GM18511 (cell line): Measurements from ENCODE around the gene ARHGAP11B.
"Not testable (repeated sequence)": the region's sequence is repeated elsewhere in the genome, so short reads cannot be mapped to it uniquely, and the experiment has no call there.

Source experiments
- ATAC-seq: cut with Tn5 transposase; IDR thresholded peaks from one replicate; pipeline ENCODE4 v1.9.1; 2021; ENCODE audit warnings: mild to moderate bottlenecking, moderate library complexity; ENCODE audit not compliant: unreplicated experiment

ARHGAP11B gene

GRCh38 chr15:30625436-30626193 is at the start of gene ARHGAP11B:
ARHGAP11B (plus strand) TSS chr15:30626128.
- peak; percentile 94 for ATAC-seq

- not testable (repeated sequence) for ATAC-seq
These were observed 46.4 kb upstream of the ARHGAP11B start for GRCh38 chr15:30579394-30579970.

GRCh38 chr15:30580716-30581115 is 45.2 kb upstream of the ARHGAP11B start:
- not testable (repeated sequence) for ATAC-seq

GRCh38 chr15:30598953-30599352 is 27.0 kb upstream of the ARHGAP11B start:
- ATAC-seq = not testable (repeated sequence)

- ATAC-seq = not testable (repeated sequence)
These were observed 22.1 kb upstream of the ARHGAP11B start, which contains the start of gene GOLGA8H for GRCh38 chr15:30603796-30604195. GOLGA8H (plus strand) TSS chr15:30604028; CDS start chr15:30604126, 98 bp downstream.

- not testable (repeated sequence) for ATAC-seq
These were observed 13.7 kb upstream of the ARHGAP11B start for GRCh38 chr15:30612271-30612670.

GRCh38 chr15:30621342-30621741 is 4.6 kb upstream of the ARHGAP11B start:
- ATAC-seq = not testable (repeated sequence)

GRCh38 chr15:30626194-30626565 is 252 bp downstream of the ARHGAP11B start:
- not testable (repeated sequence) for ATAC-seq

- ATAC-seq = peak; percentile 13
These were observed 704 bp downstream of the ARHGAP11B start for GRCh38 chr15:30626632-30627031.

- ATAC-seq = peak; percentile 91
These were observed 24.3 kb downstream of the ARHGAP11B start for GRCh38 chr15:30650012-30650929.

- not testable (repeated sequence) for ATAC-seq
These were observed 35.2 kb downstream of the ARHGAP11B start for GRCh38 chr15:30661154-30661553.

- ATAC-seq = not testable (repeated sequence)
These were observed 43.7 kb downstream of the ARHGAP11B start for GRCh38 chr15:30669621-30670020.

GRCh38 chr15:30670056-30670455 is 44.1 kb downstream of the ARHGAP11B start:
- no peak for ATAC-seq

GRCh38 chr15:30671309-30671708 is 45.4 kb downstream of the ARHGAP11B start:
- ATAC-seq = no peak

- ATAC-seq = no peak
These were observed 49.2 kb downstream of the ARHGAP11B start for GRCh38 chr15:30675126-30675525.

- ATAC-seq = not testable (repeated sequence)
These were observed 50.0 kb downstream of the ARHGAP11B start for GRCh38 chr15:30675891-30676290.

- not testable (repeated sequence) for ATAC-seq
These were observed 55.1 kb downstream of the ARHGAP11B start for GRCh38 chr15:30680997-30681396.

GRCh38 chr15:30685709-30686285 is 59.9 kb downstream of the ARHGAP11B start:
- ATAC-seq = not testable (repeated sequence)

- not testable (repeated sequence) for ATAC-seq
These were observed 60.7 kb downstream of the ARHGAP11B start for GRCh38 chr15:30686651-30687050.
